OCI-M2 (cell line): ENCODE data around the gene GAPVD1.
"Not testable (repeated sequence)": the region's sequence is repeated elsewhere in the genome, so short reads cannot be mapped to it uniquely, and the experiment has no call there.

Source experiments
- DNase-seq: peaks from one replicate; lab custom pipeline; 2025; ENCODE audit not compliant: unreplicated experiment; lab: John Stamatoyannopoulos, UW

GAPVD1 gene, protein sequence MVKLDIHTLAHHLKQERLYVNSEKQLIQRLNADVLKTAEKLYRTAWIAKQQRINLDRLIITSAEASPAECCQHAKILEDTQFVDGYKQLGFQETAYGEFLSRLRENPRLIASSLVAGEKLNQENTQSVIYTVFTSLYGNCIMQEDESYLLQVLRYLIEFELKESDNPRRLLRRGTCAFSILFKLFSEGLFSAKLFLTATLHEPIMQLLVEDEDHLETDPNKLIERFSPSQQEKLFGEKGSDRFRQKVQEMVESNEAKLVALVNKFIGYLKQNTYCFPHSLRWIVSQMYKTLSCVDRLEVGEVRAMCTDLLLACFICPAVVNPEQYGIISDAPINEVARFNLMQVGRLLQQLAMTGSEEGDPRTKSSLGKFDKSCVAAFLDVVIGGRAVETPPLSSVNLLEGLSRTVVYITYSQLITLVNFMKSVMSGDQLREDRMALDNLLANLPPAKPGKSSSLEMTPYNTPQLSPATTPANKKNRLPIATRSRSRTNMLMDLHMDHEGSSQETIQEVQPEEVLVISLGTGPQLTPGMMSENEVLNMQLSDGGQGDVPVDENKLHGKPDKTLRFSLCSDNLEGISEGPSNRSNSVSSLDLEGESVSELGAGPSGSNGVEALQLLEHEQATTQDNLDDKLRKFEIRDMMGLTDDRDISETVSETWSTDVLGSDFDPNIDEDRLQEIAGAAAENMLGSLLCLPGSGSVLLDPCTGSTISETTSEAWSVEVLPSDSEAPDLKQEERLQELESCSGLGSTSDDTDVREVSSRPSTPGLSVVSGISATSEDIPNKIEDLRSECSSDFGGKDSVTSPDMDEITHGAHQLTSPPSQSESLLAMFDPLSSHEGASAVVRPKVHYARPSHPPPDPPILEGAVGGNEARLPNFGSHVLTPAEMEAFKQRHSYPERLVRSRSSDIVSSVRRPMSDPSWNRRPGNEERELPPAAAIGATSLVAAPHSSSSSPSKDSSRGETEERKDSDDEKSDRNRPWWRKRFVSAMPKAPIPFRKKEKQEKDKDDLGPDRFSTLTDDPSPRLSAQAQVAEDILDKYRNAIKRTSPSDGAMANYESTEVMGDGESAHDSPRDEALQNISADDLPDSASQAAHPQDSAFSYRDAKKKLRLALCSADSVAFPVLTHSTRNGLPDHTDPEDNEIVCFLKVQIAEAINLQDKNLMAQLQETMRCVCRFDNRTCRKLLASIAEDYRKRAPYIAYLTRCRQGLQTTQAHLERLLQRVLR (N-terminal part only)

DNA sequence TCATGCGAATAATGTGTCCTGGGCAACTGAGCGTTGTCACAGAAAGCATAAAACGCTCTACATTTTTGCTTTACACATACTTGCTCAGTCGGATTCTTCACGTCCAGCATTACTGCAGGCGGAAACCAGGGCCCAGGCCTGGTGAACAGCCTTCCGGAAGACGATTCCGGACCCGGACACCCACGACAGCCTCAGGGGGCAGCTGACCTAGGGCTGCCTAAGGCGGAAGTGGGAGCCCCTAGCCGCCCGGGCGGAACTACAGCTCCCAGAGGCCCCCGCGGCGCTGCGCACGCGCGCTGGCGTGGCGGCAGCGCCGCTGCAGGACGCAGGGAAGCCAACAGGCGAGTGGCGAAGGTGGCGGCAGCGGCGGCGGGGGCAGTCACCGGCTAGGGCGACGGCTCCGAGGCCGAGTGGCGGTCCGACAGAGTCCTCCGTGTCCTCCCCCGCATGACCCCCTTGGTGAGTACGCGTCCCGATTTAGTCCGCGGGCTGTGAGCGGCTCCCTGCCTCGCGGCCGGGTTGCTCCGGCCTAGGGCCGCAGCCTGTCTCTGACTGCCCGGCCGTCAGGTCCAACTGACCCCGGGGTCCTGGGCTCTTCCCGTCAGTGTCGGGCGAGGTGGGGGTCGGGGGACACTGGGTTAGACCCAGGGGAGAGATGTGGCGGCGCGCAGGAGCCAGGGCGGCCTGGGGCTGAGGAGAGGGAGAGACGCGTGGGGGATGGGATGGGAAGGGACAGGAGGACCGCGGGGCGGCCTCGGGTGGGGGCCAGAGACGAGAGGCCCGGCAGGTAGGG, at the start of gene GAPVD1:
Gene GAPVD1 (plus strand): TSS at position 326 of the 793 bp plus-strand sequence. CDS start 37,096 bp downstream, outside the sequence.
- peak; percentile 51 for DNase-seq

DNA sequence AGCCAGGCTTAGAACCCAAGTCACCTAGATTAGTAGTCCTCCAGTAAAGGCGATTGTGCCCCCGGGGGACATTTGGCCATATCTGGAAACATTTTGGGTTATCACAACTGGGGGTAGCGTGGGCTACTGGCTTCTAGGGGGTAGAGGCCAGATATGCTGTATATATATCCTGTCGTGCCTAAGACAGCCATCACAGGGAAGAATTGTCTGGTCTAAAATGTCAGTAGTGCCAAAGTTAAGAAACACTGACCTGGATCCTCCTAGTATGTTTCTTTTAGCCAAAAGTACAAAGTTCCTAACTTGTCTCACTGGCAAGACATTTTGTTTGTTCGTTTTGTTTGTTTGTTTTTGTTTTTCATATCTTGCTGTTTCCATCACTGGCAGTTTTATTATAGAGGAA, 47.4 kb upstream of the GAPVD1 start:
- DNase-seq, result no peak

GRCh38 chr9:125218621-125219020, 43.0 kb upstream of the GAPVD1 start:
- no peak for DNase-seq

GRCh38 chr9:125224858-125225257, 36.8 kb upstream of the GAPVD1 start:
- not testable (repeated sequence) for DNase-seq

GRCh38 chr9:125227761-125228160, 33.9 kb upstream of the GAPVD1 start:
- DNase-seq, result no peak

DNA sequence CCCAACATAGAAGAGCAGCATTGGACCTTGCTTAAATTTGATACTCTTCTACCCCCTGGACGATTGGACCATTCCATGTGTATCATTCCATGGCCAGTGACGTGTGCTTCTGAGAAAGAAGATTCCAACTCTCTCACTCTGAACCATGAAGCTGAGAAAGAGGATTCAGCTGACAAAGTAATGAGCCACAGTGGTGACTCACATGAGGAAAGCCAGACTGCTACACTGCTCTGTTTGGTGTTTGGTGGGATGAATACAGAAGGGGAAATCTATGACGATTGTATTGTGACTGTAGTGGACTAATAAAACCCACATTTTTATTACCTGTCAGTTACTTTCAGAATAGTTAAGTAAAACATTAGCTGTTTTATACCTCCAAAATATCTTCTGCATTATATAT, 27.9 kb upstream of the GAPVD1 start:
- no peak for DNase-seq

DNA sequence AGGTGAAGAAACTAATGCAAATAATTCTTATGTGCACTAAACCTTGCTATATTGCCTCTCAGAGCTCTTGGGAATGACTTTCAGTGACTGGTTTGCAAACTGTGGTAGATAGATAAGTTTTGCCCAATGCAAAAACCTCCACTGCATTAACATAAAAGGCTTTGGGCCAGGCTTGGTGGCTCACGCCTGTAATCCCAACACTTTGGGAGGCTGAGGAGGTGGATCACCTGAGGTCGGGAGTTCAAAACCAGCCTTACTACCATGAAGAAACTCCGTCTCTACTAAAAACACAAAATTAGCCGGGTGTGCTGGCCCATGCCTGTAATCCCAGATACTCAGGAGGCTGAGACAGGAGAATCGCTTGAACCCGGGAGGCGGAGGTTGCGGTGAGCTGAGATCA, 27.5 kb upstream of the GAPVD1 start:
- DNase-seq, result not testable (repeated sequence)

- DNase-seq, result no peak
Observed at GRCh38 chr9:125235804-125236519, 25.7 kb upstream of the GAPVD1 start.

- not testable (repeated sequence) for DNase-seq
Observed at GRCh38 chr9:125236520-125237159, 25.0 kb upstream of the GAPVD1 start.

DNA sequence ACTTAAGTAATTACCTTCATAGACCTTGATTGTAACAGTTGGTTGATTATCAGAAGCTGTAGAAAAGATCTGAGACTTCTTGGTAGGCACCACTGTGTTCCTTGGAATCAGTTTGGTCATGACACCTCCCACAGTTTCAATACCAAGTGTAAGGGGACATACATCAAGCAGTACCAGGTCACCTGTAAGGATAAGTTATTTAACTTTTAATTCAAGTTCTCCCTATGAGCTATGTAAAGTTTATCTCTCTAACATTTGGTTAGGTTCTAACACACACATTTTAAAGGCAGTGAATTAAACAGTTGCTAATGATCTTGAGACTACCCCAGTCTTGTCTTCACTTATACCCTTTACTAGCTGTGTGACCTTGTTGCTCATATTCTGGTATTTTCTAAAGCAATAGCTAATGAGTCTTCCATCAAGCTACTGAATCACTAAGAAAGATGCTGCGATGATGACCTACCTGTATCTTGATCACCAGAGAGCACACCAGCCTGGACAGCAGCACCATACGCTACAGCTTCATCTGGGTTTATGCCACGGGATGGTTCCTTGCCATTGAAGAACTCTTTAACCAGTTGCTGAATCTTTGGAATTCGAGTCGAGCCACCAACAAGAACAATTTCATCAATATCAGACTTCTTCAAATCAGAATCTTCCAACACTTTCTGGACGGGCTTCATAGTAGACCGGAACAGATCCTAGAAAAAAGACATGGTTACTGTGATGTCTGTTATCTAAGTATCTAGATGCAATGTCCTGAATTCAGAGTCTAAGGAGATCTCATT, 23.3 kb upstream of the GAPVD1 start:
- DNase-seq, result no peak

DNA sequence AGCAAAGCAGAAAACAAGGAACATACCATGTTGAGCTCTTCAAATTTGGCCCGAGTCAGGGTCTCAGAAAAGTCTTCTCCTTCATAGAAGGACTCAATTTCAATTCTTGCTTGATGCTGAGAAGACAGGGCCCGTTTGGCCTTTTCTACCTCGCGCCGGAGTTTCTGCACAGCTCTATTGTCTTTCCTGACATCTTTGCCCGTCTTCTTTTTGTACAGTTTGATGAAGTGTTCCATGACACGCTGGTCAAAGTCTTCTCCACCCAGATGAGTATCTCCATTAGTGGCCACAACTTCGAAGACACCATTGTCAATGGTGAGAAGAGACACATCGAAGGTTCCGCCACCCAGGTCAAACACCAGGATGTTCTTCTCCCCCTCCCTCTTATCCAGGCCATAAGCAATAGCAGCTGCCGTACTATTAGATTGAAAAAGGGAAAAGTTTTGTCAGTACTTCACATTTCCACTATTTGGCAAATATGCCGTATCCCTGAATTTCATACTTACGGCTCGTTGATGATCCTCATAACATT, 22.6 kb upstream of the GAPVD1 start:
- no peak for DNase-seq

DNA sequence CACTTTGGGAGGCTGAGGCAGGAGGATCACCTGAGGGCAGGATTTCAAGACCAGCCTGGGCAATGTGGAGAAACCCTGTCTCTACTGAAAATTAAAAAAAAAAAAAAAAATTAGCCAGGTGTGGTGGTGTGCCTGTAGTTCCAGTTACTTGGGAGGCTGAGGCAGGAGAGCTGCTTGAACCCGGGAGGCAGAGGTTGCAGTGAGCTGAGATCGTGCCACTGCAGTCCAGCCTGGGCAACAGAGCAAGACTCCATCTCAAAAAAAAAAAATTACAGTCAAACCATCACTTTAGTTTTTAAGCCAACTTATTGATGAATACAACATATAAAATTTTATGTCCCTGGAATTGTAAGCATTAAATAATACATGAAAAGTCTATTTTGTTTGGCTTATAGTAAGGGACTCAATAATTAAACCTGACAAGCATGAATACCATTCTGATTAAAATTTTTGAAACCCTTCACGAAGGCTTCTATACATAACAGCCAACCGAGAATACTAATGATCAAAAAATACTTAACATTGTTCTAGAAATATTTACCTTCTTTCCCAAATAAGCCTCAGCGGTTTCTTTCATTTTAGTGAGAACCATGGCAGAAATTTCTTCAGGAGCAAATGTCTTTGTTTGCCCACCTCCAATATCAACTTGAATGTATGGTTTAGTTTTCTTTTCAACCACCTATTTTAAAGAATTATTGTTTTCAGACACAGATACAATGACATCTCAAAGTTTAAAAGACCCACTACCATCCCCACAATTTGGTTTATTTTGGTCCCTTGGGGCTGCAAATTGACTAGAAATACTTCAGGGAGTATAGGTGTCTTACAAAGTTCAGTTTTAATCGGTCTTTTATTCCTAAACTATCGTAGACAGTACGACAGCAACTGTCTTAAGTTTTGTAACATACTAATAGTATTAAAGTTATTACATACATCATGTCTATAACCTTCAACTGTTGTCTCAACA, 21.7 kb upstream of the GAPVD1 start:
- DNase-seq, result no peak

DNA sequence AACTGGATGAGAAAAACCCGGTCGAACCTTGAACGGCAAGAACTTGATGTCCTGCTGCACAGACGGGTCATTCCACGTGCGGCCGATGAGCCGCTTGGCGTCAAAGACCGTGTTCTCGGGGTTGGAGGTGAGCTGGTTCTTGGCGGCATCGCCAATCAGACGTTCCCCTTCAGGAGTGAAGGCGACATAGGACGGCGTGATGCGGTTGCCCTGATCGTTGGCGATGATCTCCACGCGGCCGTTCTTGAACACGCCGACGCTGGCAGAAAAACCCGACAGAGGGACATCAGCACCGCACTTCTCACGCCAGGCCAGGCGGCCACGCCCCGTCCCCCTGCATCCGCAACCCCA, 21.0 kb upstream of the GAPVD1 start:
- no peak for DNase-seq

GRCh38 chr9:125241000-125241862, 20.4 kb upstream of the GAPVD1 start, which contains the start of gene HSPA5:
Gene HSPA5, minus strand, starts transcription at chr9:125241343. Its CDS starts 217 bp downstream, at chr9:125241126.
- DNase-seq, result peak; percentile 86

DNA sequence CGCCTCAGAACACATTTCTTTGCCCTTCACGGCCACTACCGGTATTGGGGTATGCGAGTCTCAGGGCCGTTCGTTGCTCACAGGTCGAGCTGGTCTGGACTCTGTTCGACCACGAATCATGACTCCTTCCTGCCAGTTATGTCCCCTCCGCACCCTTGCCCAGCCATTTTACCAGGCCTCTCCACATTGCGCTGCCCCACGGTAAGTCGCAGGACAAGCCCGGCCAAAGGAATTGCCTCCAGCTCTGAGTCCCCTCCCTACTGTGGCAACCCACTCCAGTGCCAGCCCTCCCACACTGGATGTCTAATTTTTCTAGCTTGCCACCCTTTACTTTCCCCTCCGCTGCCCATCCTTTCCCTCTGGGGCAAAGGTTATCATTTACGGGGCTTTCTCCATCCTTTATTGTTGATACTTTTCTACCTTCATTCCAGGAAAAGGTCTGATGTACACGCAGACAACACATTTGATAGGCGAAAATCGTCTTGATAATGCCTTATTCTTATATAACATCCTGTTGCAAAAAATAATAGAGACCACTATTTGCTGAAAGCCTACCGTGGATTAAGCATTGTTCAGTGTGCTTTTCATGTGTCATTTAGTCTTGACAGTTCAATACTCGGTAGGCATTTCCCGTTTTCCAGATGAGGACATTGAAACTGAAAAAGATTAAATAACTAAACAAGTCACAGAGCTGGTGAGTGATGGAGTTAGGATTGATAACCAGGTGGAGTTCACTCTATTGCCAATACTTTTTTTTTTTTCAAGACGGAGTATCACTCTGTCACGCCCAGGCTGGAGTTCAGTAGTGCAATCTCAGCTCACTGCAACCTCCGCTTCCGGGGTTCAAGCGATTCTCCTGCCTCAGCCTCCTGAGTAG, 19.5 kb upstream of the GAPVD1 start:
- DNase-seq, result no peak
